ENCODE results near the gene NDUFV3.
"Not testable (repeated sequence)": the region's sequence is repeated elsewhere in the genome, so short reads cannot be mapped to it uniquely, and the experiment has no call there.

Gene NDUFV3

DNA sequence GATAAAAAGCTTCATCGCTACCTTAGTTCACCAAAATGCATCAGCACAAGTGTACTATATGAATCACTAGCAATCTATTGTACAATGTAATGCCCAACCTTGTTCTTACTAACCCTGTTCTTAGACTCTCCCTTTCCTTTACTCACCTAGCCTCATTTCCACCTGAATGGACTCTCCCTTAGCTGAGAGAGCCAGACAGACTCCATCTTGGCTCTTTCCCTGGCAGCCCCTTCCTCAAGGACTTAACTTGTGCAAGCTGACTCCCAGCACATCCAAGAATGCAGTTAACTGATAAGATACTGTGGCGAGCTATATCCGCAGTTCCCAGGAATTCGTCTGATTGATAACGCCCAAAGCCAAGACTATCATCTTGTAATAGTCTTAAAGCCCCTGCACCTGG is 43.3 kb downstream of the NDUFV3 start:
- DNase-seq (ENCODE audit: low read depth in 2 of 2) = not testable (repeated sequence)

DNA sequence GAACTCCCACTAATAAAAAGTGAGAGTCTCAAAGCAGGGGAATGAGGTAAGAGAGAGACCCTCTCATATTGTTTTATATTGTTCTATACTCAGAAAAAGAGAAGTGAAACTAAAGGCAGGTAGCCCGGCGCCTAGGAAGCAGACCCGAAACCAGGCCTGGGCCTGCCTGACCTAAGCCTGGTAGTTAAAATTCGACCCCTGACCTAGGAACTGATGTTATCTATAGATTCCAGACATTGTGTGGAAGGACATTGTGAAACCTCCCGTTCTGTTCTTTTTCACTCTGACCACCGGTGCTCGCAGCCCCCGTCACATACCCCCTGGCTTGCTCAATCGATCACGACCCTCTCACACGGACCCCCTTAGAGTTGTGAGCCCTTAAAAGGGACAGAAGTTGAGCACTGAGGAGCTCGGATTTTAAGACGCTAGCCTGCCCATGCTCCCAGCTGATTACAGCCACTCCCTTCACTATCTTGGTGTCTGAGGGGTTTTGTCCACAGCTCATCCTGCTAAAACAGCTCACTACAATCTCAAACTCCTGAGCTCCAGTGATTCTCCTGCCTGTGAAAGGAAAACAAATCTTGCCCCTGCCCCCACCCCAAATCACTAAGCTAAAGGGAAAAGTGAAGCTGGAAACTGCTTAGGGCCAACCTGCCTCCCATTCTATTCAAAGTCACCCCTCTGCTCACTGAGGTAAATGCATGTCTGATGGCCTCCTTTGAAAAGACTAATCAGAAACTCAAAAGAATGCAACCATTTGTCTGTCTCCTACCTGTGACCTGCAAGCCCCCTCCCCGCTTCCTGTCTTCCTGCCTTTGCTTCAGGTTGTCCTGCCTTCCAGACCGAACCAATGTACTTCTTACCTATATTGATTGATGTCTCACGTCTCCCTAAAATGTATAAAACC is 44.2 kb downstream of the NDUFV3 start:
- not testable (repeated sequence) for DNase-seq (ENCODE audit: low read depth in 2 of 2)

GRCh38 chr21:42937960-42938605 is 45.0 kb downstream of the NDUFV3 start:
- DNase-seq (ENCODE audit: low read depth in 2 of 2) = no peak

- DNase-seq (ENCODE audit: low read depth in 2 of 2) = not testable (repeated sequence)
Measured at GRCh38 chr21:42938606-42938995, 45.5 kb downstream of the NDUFV3 start.

- no peak for DNase-seq (ENCODE audit: low read depth in 2 of 2)
Measured at GRCh38 chr21:42939582-42940413, 46.7 kb downstream of the NDUFV3 start.

GRCh38 chr21:42941696-42942085 is 48.6 kb downstream of the NDUFV3 start:
- DNase-seq (ENCODE audit: low read depth in 2 of 2) = no peak

GRCh38 chr21:42942244-42942643 is 49.1 kb downstream of the NDUFV3 start:
- DNase-seq (ENCODE audit: low read depth in 2 of 2) = no peak

DNA sequence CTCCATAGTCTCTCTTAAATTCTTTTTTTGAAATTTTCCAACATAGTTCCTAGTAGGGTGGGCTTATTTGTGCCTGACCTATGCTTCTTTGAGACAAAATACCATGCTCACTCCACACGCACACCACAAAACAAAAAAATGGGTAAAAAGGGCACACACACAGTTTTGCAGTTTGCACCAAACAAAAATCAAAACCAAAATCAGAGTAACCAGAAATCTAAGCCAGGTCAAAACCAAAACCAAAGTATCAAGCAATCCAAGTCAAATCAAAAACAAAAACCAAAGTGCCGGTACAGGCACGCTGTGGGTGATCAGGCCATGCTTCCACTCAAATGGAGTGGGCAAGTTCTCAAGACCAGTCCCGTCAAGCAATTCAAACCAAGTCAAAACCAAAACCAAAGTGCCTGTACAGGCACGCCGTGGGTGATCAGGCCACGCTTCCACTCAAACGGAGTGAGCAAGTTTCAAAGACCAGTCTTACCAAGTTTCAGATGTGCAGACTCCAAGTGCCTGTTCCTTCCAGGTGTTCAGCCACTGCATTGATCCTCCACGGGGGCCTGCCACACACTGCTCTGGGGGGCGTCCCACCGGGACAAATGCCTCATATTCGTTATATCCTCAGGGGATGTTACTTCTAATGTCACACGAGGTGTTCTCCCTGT is 56.1 kb downstream of the NDUFV3 start:
- DNase-seq (ENCODE audit: low read depth in 2 of 2) = not testable (repeated sequence)

GRCh38 chr21:42951193-42951592 is 58.1 kb downstream of the NDUFV3 start:
- DNase-seq (ENCODE audit: low read depth in 2 of 2) = not testable (repeated sequence)

DNA sequence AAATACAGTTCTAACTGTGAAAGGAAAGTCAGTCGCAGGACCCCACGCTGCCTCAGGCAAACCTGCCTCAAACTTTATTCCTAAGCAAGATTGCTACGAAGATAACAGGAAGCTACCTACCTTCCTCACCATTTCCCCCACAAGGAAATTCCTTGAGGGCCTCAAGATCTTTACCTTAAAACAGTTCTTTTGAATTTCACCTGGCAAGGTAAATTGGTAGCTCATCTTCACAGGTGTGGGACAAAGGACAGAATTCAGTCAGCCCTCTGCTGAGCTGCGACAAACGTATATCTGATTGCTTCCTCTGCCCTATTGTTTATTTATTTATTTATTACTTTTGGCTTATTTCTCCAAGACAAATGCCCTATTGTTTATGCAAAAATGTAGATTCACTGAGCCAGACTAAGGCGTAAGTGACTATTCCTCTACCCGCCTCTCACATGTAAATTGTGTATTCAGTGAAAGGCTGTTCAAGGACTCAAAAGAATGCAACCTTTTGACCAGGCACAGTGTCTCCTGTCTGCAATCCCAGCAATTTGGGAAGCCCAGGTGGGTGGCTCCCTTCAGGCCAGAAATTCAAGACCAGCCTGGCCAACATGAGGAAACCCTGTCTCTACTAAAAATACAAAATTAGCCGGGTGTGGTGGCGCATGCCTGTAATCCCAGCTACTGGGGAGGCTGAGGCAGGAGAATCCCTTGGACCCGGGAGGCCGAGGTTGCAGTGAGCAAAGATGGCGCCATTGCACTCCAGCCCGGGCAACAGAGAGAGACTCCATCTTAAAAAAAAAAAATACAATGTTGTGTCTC is 63.9 kb downstream of the NDUFV3 start:
- no peak for DNase-seq (ENCODE audit: low read depth in 2 of 2)

DNA sequence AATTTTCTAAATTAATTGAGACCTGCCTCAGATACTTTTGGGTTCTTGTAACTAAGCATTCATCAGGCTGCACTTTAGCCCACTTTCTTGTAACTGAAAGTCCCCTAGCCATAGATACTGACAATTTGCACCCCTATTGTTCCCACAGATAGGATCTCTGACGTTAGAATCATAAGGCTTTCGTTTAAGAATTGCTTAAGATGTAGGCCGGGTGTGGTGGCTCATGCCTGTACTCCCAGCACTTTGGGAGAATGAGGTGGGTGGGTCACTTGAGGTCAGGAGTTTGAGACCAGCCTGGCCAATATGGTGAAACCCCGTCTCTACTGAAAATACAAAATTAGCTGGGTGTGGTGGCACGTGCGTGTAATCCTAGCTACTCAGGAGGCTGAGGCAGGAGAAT is 65.0 kb downstream of the NDUFV3 start:
- DNase-seq (ENCODE audit: low read depth in 2 of 2) = not testable (repeated sequence)

- no peak for DNase-seq (ENCODE audit: low read depth in 2 of 2)
Measured at GRCh38 chr21:42959728-42960127, 66.6 kb downstream of the NDUFV3 start.

DNA sequence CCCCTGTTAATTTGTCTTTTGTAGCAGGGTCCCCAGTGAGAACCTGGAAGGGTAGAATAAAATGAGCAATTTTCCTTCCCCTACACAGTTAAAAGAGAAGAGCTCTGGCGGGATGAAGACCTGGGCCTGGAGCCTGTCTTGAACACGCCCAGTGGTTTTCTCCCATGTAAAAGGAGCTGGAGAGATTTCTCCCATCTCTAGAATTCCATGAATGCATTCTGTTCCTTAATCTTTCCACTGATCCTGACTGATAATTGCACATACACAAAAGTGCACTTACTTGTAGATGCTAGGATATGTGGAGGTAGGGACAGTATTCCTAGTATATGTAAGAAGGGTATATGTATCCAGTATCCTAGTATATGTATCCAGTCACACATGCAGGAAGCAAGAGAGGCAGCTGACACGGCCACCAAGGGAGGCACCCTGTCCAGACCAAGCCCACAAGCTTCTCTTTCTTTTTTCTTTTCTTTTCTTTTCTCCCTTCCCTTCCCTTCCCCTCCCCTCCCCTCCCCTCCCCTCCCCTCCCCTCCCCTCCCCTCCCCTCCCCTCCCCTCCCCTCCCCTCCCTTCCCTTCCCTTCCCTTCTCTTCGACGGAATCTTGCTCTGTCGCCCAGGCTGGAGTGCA is 69.4 kb downstream of the NDUFV3 start:
- DNase-seq (ENCODE audit: low read depth in 2 of 2) = no peak

Data from activated CD4-positive, alpha-beta T cell treated with anti-CD3 and anti-CD28 coated beads for 24 hours (primary cell).